Testis (tissue), 3 donors: Measurements from ENCODE around the gene FBXW7. TPM values are rescaled to one million over a fixed set of nuclear protein-coding genes. Genes with fewer than 3 reads are reported as not detected.

Experiments used
- DNase-seq: peaks from one replicate; pipeline ENCODE4 v3.0.0-alpha.2; 2019
- H3K27ac ChIP-seq, 2 donors: fragments of 200-600 bp; sonication (generic); one replicate each; pipeline ENCODE4 v1.5.1; 2019
- H3K27me3 ChIP-seq: fragments of 200-600 bp; sonication (generic); one replicate; pipeline ENCODE4 v1.5.1; 2019
- H3K36me3 ChIP-seq: fragments of 200-600 bp; sonication (generic); one replicate; pipeline ENCODE4 v1.5.1; 2017; ENCODE audit warnings: low read depth; ENCODE audit errors: missing control alignments
- H3K4me1 ChIP-seq: fragments of 200-600 bp; sonication (generic); one replicate; pipeline ENCODE4 v1.5.1; 2019
- H3K4me3 ChIP-seq, 2 donors: fragments of 200-600 bp; sonication (generic); one replicate each; pipeline ENCODE4 v1.5.1; 2017 to 2019
- H3K9me3 ChIP-seq: fragments of 200-600 bp; sonication (generic); one replicate; pipeline ENCODE4 v1.5.1; 2017
- CTCF ChIP-seq, 3 experiments: fragments of 450-650 bp in 2 of 3; fragments of 200-600 bp in 1 of 3; sonication (generic) in 1 of 3; IDR thresholded peaks; one replicate each; pipeline ENCODE4 v1.5.1; 2016 to 2019; ENCODE audit warnings: antibody characterized with exemption in 3 of 3, mild to moderate bottlenecking in 2 of 3, moderate library complexity in 1 of 3
- POLR2A ChIP-seq: fragments of 450-650 bp; IDR thresholded peaks from one replicate; pipeline ENCODE4 v1.6.1; 2017; ENCODE audit warnings: antibody characterized with exemption, mild to moderate bottlenecking, moderate library complexity
- WGBS, 2 donors: methylation state at CpG; one replicate each; pipeline ENCODE4 v1.1.5; 2018; 5-methylcytosine and 5-hydroxymethylcytosine counted together
- intact Hi-C: fragments of 100-400 bp; cut with DNase I; formaldehyde crosslinking; loops from one replicate; pipeline ENCODE4 v1.15.1; 2023; ENCODE audit warnings: low total_unique reads
- polyA plus RNA-seq: library from polyadenylated mRNA; stranded (reverse); fragments of 350-450 nt; fragmentation: Illumina TruSeq; extraction: RNeasy Lipid Tissue Mini Kit (QIAGEN cat#74804); gene quantifications from one replicate; pipeline ENCODE4 v1.2.3, GENCODE V29; 2014; ENCODE audit warnings: low read depth, low replicate concordance; ENCODE audit not compliant: insufficient read depth
- total RNA-seq, 2 donors: library from RNA; depleted of rRNA; stranded (reverse); fragments of >200 nt; gene quantifications; one replicate each; pipeline ENCODE4 v1.2.3, GENCODE V29; 2016

FBXW7 gene
- total and polyA plus RNA-seq, 3 donors from 2014 or later, result 44.8 to 68.5 (median 55.4) TPM

- WGBS, 2 donors, result 62 to 69% methylated on average over 4 of the region's 4 CpGs
- H3K27ac ChIP-seq, result no peak overlapping the region
Measured at GRCh38 chr4:152382057-152382785, 153.7 kb downstream of the FBXW7 start.

GRCh38 chr4:152380919-152381318 is 155.0 kb downstream of the FBXW7 start:
- DNase-seq, result no peak
- intact Hi-C loops, result no loop called here
- no peak overlapping the region for H3K4me3 ChIP-seq

More at GRCh38 chr4:152382057-152382785, 153.7 kb downstream of the FBXW7 start:
- no peaks in the 10 kb centered on the region for H3K4me1 ChIP-seq
- no peaks in the 10 kb centered on the region for H3K27me3 ChIP-seq
- no peak for TF ChIP-seq POLR2A
- no peak for TF ChIP-seq CTCF (IDR thresholded peaks at IDR 0.05)
- no peaks in the 10 kb centered on the region for H3K36me3 ChIP-seq
- H3K9me3 ChIP-seq, result no peaks in the 10 kb centered on the region
- intact Hi-C loops, result no loop called here
- DNase-seq, result no peak
- no peak overlapping the region for H3K4me3 ChIP-seq

GRCh38 chr4:152380185-152380584 is 155.7 kb downstream of the FBXW7 start:
- H3K4me3 ChIP-seq, result no peak overlapping the region
- TF ChIP-seq POLR2A (no peak), CTCF (IDR thresholded peaks at IDR 0.05) (no peak)
- no peaks in the 10 kb centered on the region for H3K36me3 ChIP-seq
- no peaks in the 10 kb centered on the region for H3K9me3 ChIP-seq
- H3K4me1 ChIP-seq, result no peaks in the 10 kb centered on the region
- no peaks in the 10 kb centered on the region for H3K27me3 ChIP-seq
- 90 to 92% methylated on average over 3 of the region's 3 CpGs for WGBS, 2 donors
- DNase-seq, result no peak
- H3K27ac ChIP-seq, result no peak overlapping the region
- intact Hi-C loops, result no loop called here

More at GRCh38 chr4:152380919-152381318, 155.0 kb downstream of the FBXW7 start:
- H3K36me3 ChIP-seq, result no peaks in the 10 kb centered on the region
- no peak overlapping the region for H3K27ac ChIP-seq
- no peak for TF ChIP-seq POLR2A
- no peak for TF ChIP-seq CTCF (IDR thresholded peaks at IDR 0.05)
- H3K27me3 ChIP-seq, result no peaks in the 10 kb centered on the region
- 67 to 88% methylated on average over 2 of the region's 2 CpGs for whole genome bisulfite sequencing, 2 donors
- no peaks in the 10 kb centered on the region for H3K4me1 ChIP-seq
- H3K9me3 ChIP-seq, result no peaks in the 10 kb centered on the region

- no peak for TF ChIP-seq POLR2A
- TF ChIP-seq CTCF (IDR thresholded peaks at IDR 0.05), result no peak
- intact Hi-C loops, result no loop called here
- Histone ChIP-seq H3K4me3 (no peak overlapping the region), H3K36me3 (no peaks in the 10 kb centered on the region), H3K27ac (no peak overlapping the region), H3K4me1 (no peaks in the 10 kb centered on the region), H3K9me3 (no peaks in the 10 kb centered on the region), H3K27me3 (no peaks in the 10 kb centered on the region)
- no peak for DNase-seq
- WGBS, 2 donors, result 85 to 90% methylated on average over 3 of the region's 3 CpGs
Measured at GRCh38 chr4:152374606-152375285, 161.1 kb downstream of the FBXW7 start.
